Body of pancreas (tissue), 4 donors: ENCODE data around the gene OVOL1.

Source experiments
- POLR2A ChIP-seq, 3 donors: fragments of 450-650 bp; IDR thresholded peaks; one replicate each; pipeline ENCODE4 v1.6.1; 2016; ENCODE audit warnings: antibody characterized with exemption in 3 of 3, mild to moderate bottlenecking in 2 of 3
- TF ChIP-seq, protein P1 (sequence below), 7 experiments: fragments of 450-650 bp in 4 of 7; fragments of 200-600 bp in 3 of 7; sonication (generic) in 3 of 7; IDR thresholded peaks; one replicate each; pipeline ENCODE4 v1.5.1; 2016 to 2019; ENCODE audit warnings: antibody characterized with exemption in 7 of 7

DNA sequence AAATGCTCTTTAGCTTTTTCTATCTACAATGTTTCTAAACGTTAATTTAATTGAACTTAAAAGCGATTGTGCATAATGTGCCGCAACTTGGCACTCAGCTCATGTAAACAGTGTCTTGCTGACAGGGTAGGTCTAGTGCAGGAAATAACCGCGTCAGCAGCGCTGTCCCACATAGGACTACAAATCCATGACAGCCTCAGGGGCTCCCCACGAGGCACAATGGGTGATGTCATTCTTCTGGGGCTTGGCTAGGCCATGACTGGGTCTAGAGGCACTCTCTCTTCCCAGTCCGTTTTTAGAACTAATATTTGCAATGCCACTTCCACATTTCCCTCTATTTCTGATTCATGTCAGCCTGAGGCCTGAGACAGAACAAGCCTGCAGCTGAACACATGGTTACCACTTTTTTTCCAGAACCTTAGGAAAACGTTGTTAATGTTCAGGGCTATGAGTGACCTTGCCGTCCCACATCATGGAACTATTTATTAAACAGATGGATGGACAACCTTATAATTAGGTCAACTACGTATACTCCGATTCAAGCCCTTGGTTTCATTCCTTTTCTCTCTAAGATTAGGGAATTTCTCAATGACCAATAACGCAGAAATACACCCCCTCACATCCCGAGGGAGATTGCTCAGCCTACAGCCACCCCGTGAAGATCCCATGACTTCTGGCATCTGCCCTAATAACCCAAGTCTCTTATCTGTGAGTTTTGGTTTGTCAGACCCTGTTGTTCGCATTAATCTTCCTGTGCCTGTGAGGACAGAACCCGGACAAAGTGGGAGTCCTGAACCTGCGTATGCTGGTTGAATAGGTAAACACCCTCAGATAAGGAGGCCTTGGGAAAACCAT is 27.5 kb downstream of the OVOL1 start:
- TF ChIP-seq, protein P1, sequence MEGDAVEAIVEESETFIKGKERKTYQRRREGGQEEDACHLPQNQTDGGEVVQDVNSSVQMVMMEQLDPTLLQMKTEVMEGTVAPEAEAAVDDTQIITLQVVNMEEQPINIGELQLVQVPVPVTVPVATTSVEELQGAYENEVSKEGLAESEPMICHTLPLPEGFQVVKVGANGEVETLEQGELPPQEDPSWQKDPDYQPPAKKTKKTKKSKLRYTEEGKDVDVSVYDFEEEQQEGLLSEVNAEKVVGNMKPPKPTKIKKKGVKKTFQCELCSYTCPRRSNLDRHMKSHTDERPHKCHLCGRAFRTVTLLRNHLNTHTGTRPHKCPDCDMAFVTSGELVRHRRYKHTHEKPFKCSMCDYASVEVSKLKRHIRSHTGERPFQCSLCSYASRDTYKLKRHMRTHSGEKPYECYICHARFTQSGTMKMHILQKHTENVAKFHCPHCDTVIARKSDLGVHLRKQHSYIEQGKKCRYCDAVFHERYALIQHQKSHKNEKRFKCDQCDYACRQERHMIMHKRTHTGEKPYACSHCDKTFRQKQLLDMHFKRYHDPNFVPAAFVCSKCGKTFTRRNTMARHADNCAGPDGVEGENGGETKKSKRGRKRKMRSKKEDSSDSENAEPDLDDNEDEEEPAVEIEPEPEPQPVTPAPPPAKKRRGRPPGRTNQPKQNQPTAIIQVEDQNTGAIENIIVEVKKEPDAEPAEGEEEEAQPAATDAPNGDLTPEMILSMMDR (IDR thresholded peaks at IDR 0.05), result no peak
- TF ChIP-seq POLR2A (IDR thresholded peaks at IDR 0.05), result no peak
